Lung (tissue), 12 donors: Measurements from ENCODE around the gene IFNK. TPM values are rescaled to one million over a fixed set of nuclear protein-coding genes. Genes with fewer than 3 reads are reported as not detected.

ENCODE experiments used
- ATAC-seq: fragments of 200-7000 bp; cut with Tn5 transposase; one replicate; pipeline ENCODE4 v1.9.1; 2020; ENCODE audit warnings: moderate number of reproducible peaks; ENCODE audit not compliant: insufficient read depth, low FRiP score
- DNase-seq, 3 donors: peaks; one replicate each; pipeline ENCODE4 v3.0.0-alpha.2; 2013 to 2017
- H3K27ac ChIP-seq, 2 donors: one replicate each; pipeline ENCODE4 v1.5.1; 2013; ENCODE audit warnings: mild to moderate bottlenecking in 2 of 2, moderate library complexity in 2 of 2, control low read depth in 1 of 2, inconsistent platforms in 1 of 2, low read depth in 1 of 2, low read length in 1 of 2
- H3K27me3 ChIP-seq, 3 donors: one replicate each; pipeline ENCODE4 v1.5.1; 2013; ENCODE audit warnings: low read length in 2 of 3; ENCODE audit not compliant: control insufficient read depth in 3 of 3, insufficient read depth in 3 of 3
- H3K36me3 ChIP-seq, 4 donors: one replicate each; pipeline ENCODE4 v1.5.1; 2013; ENCODE audit warnings: low read length in 4 of 4, mild to moderate bottlenecking in 1 of 4, moderate library complexity in 1 of 4; ENCODE audit not compliant: control insufficient read depth in 4 of 4, insufficient read depth in 4 of 4
- H3K4me1 ChIP-seq, 5 donors: one replicate each; pipeline ENCODE4 v1.5.1; 2013; ENCODE audit warnings: low read length in 5 of 5, mild to moderate bottlenecking in 2 of 5, moderate library complexity in 1 of 5; ENCODE audit not compliant: control insufficient read depth in 5 of 5, insufficient read depth in 5 of 5
- H3K4me3 ChIP-seq: one replicate; pipeline ENCODE4 v1.5.1; 2013; ENCODE audit warnings: mild to moderate bottlenecking, control low read depth, moderate library complexity
- H3K9ac ChIP-seq, 2 donors: one replicate each; pipeline ENCODE4 v1.5.1; 2013; ENCODE audit warnings: low read length in 2 of 2, control low read depth in 1 of 2; ENCODE audit not compliant: insufficient read depth in 1 of 2
- H3K9me3 ChIP-seq, 4 donors: one replicate each; pipeline ENCODE4 v1.5.1; 2013; ENCODE audit warnings: low read length in 3 of 4, mild to moderate bottlenecking in 1 of 4, moderate library complexity in 1 of 4; ENCODE audit not compliant: control insufficient read depth in 4 of 4, insufficient read depth in 3 of 4
- CTCF ChIP-seq: IDR thresholded peaks from 2 replicates; pipeline ENCODE4 v1.5.1; 2012; ENCODE audit warnings: mild to moderate bottlenecking; ENCODE audit errors: control extremely low read depth, extremely low read depth
- WGBS, 2 donors: extraction: QIAGEN DNeasy Blood & Tissue Kit; methylation state at CpG; one replicate each; pipeline ENCODE4 v1.1.7; 2013; 5-methylcytosine and 5-hydroxymethylcytosine counted together
- polyA plus RNA-seq, 2 donors: library from polyadenylated mRNA; stranded (reverse); fragments of 200-250 nt; gene quantifications; one replicate each; pipeline ENCODE4 v1.2.1, GENCODE V29; 2013
- total RNA-seq, 2 donors: library from RNA; depleted of rRNA in 1 of 2; stranded (reverse); fragments of >200 nt in 1 of 2; gene quantifications; one replicate each; pipeline ENCODE4 v1.2.1, GENCODE V29; 2014 to 2021
- donor health status: control.
- donor health status: control.
- donor health status: Bipolar disorder and iron deficiency.
- donor health status: healthy.
- donor health status: DM: yes; HTN: yes; CAD: no.

The IFNK gene
- total and polyA plus RNA-seq, 4 donors = not detected

- 3 to 5% methylated on average over 6 of the region's 6 CpGs for WGBS, 2 donors
- DNase-seq (peak in 2 of 3 donors; percentile 66 to 71), ATAC-seq (peak; percentile 51)
- H3K27me3 ChIP-seq = no peaks in the 10 kb centered on the region
- no peak for TF ChIP-seq CTCF
- H3K4me1 ChIP-seq = peaks cover 0 to 19% (median 10%) of the 10 kb centered on the region in 5 donors
- peak overlapping the region; percentile 72 for H3K4me3 ChIP-seq
- H3K36me3 ChIP-seq = peaks cover 0 to 2% (median 0%) of the 10 kb centered on the region in 4 donors
- H3K27ac ChIP-seq = peak overlapping the region; percentile 95 to 98
- peak overlapping the region; percentile 75 to 97 for H3K9ac ChIP-seq
- no peaks in the 10 kb centered on the region for H3K9me3 ChIP-seq
These were observed 48.5 kb downstream of the IFNK start for GRCh38 chr9:27572566-27572917.

GRCh38 chr9:27572918-27573633 lies 49.0 kb downstream of the IFNK start, which contains the start of gene C9orf72:
C9orf72 (minus strand) TSS chr9:27573481; CDS start chr9:27567120, 6,361 bp downstream.
- ATAC-seq (peak; percentile 93), DNase-seq (peak; percentile 82 to 92 (median 85))
- Histone ChIP-seq H3K9me3 (no peaks in the 10 kb centered on the region), H3K4me1 (peaks cover 0 to 19% (median 6%) of the 10 kb centered on the region in 5 donors), H3K9ac (peak within 1 kb of the TSS; percentile 75 to 97), H3K36me3 (peaks cover 0 to 2% (median 0%) of the 10 kb centered on the region in 4 donors), H3K4me3 (peak within 1 kb of the TSS; percentile 72), H3K27ac (peak within 1 kb of the TSS; percentile 95 to 98), H3K27me3 (no peaks in the 10 kb centered on the region)
- no peak for TF ChIP-seq CTCF
- 1% methylated on average over 54 to 72 of the region's 72 CpGs for WGBS, 2 donors

- Histone ChIP-seq H3K27me3 (no peaks in the 10 kb centered on the region), H3K9ac (peak overlapping the region; percentile 50 to 97), H3K4me3 (peak overlapping the region; percentile 22), H3K36me3 (no peaks in the 10 kb centered on the region), H3K4me1 (peaks cover 0 to 16% (median 4%) of the 10 kb centered on the region in 5 donors), H3K27ac (peak overlapping the region; percentile 93 to 95), H3K9me3 (no peaks in the 10 kb centered on the region)
- 2% methylated on average over 35 of the region's 35 CpGs for WGBS, 2 donors
- DNase-seq = peak; percentile 95 to 99 (median 99)
- no peak for TF ChIP-seq CTCF
- ATAC-seq = peak; percentile 87
These were observed 49.8 kb downstream of the IFNK start for GRCh38 chr9:27573634-27574590.

Other genes starting within 250 kb of the IFNK start
- 1 to 10 TPM in 1 of 2 donors, not detected in 1; 1.5 TPM for gene EQTN, start 227.1 kb upstream of the IFNK start, total RNA-seq
- gene EQTN, start 227.1 kb upstream of the IFNK start, polyA plus RNA-seq = under 1 TPM in 1 of 2 donors, not detected in 1; 0.26 TPM
- gene MOB3B, start 5.5 kb downstream of the IFNK start, total RNA-seq = 10 to 100 TPM in 1 of 2 donors, 1 to 10 TPM in 1; 8.7 to 12.9 TPM
- 1 to 10 TPM; 1.6 to 4.2 TPM for gene MOB3B, start 5.5 kb downstream of the IFNK start, polyA plus RNA-seq
- gene C9orf72, start 49.2 kb downstream of the IFNK start, total RNA-seq = 10 to 100 TPM; 23.4 to 59.6 TPM
- 10 to 100 TPM; 14.4 to 23.6 TPM for gene C9orf72, start 49.2 kb downstream of the IFNK start, polyA plus RNA-seq